ENCODE measurements around the gene WNT6.

Gene WNT6

DNA sequence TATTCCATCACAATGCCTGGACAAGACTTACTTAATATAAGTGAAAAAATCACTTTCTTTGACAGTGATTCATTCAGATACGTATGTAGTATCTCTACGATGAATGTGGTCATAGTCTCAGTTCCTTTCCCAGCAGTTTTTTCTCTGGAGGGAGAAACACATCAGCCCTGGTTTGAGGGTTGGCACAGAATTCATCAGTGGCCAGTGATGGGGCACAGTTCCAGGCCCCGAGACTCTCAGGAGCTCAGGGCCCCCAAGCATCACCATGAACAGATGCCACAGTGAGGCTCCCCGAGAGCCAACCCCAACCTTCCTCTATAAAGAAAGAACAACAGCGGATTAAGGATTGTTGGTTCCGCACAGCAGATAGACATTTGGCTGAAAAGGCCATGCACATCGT is 40.5 kb upstream of the WNT6 start:
- Mint-ChIP-seq H3K36me3 (ENCODE audit: low read depth) (peaks cover 25% of the 10 kb centered on the region), H3K27me3 (ENCODE audit: low read depth) (peaks cover 6% of the 10 kb centered on the region), H3K27ac (no peak overlapping the region), H3K9me3 (no peaks in the 10 kb centered on the region), H3K4me3 (no peak overlapping the region), H3K4me1 (peaks cover 8% of the 10 kb centered on the region)
- TF ChIP-seq, protein P1, sequence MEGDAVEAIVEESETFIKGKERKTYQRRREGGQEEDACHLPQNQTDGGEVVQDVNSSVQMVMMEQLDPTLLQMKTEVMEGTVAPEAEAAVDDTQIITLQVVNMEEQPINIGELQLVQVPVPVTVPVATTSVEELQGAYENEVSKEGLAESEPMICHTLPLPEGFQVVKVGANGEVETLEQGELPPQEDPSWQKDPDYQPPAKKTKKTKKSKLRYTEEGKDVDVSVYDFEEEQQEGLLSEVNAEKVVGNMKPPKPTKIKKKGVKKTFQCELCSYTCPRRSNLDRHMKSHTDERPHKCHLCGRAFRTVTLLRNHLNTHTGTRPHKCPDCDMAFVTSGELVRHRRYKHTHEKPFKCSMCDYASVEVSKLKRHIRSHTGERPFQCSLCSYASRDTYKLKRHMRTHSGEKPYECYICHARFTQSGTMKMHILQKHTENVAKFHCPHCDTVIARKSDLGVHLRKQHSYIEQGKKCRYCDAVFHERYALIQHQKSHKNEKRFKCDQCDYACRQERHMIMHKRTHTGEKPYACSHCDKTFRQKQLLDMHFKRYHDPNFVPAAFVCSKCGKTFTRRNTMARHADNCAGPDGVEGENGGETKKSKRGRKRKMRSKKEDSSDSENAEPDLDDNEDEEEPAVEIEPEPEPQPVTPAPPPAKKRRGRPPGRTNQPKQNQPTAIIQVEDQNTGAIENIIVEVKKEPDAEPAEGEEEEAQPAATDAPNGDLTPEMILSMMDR (IDR thresholded peaks at IDR 0.05; ENCODE audit: unreplicated experiment in 3 of 3), result no peak

DNA sequence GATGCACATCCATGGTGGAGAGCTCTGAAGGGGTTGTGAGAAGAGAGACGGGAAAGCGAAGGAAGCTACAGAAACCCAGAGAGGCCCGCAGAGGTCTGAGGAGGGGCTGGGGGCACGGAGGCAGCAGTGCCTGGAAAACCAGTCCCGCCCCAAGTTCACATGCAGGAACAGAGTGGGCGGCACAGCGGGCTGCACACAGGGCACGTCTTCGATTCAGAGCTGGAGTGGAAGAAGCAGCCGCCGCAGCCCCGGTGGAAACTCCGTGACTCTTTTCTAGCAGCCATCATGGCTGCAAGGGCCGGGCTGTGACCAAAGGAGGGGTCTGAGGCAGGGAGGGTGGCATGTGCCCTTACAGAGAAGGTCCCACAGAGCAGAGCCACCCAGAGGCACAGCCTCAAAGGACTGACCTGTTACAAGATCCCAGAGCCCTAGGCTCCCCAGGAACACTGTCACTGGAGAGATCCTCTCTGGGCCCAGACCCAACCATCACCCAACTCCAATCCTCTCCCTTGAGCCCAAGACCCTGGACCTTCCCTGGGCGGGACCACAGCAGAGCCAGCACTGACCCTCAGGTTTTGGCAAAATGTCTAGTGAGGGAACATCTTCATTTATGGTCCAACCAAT is 38.7 kb upstream of the WNT6 start:
- TF ChIP-seq, protein P1 (IDR thresholded peaks at IDR 0.05; ENCODE audit: unreplicated experiment in 3 of 3), result no peak
- Mint-ChIP-seq H3K4me1 (peaks cover 8% of the 10 kb centered on the region), H3K9me3 (no peaks in the 10 kb centered on the region), H3K27me3 (ENCODE audit: low read depth) (peaks cover 6% of the 10 kb centered on the region), H3K27ac (no peak overlapping the region), H3K36me3 (ENCODE audit: low read depth) (peaks cover 19% of the 10 kb centered on the region), H3K4me3 (no peak overlapping the region)

DNA sequence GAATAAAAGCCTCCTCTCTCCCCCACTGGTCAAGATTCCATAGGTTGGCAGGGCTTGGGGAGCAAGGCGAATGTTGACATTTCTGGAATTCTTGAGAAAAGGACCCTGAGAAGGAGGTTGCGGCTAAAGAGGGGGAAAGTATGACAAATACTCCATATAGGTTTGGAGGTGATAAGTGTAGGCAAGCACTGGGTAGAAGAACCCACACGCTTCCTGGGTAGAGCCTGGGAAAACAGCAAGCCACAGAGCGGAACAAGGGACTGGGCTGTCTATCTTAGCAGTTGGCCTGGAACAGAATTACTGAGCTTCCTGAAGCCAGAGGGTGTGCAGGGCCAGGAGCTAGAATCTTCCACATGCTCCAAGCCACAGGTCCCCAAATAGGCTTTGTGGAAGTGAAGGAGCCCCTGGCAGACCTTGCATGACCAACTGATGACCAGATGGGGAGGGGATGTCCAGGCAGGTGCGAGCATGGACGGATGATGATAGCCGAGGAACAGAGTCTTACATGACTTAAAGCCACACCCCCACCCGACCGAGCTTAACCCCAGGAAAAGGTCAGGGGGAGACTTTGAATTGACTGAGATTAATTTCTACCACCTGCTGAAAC is 37.9 kb upstream of the WNT6 start:
- no peak overlapping the region for H3K4me3 Mint-ChIP-seq
- peaks cover 8% of the 10 kb centered on the region for H3K4me1 Mint-ChIP-seq
- TF ChIP-seq, protein P1 (IDR thresholded peaks at IDR 0.05; ENCODE audit: unreplicated experiment in 3 of 3), result no peak
- H3K9me3 Mint-ChIP-seq, result no peaks in the 10 kb centered on the region
- H3K36me3 Mint-ChIP-seq (ENCODE audit: low read depth), result peaks cover 13% of the 10 kb centered on the region
- peaks cover 9% of the 10 kb centered on the region for H3K27me3 Mint-ChIP-seq (ENCODE audit: low read depth)
- peak overlapping the region in 1 of 3 experiments; percentile 37 for H3K27ac Mint-ChIP-seq

DNA sequence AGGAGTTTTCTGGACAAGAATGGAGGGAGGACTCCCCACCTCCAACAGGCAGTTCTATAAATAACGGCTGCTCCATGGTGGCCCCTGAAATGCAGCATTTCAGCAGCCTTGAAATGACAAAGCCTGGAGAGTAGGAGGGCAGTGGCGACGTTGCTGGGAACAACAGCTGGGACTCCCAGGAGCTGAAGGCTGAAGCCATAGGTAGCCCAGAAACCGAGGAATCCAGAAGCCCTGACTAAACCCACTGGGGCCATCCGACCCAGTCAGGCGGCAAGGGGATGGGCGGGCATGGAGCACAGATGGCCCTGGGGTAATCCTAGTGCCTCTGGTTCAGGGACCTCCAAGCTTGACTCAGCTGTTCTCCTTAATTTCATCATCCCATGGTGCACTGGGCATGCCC is 37.0 kb upstream of the WNT6 start:
- TF ChIP-seq, protein P1 (IDR thresholded peaks at IDR 0.05; ENCODE audit: unreplicated experiment in 3 of 3), result no peak
- Mint-ChIP-seq H3K27ac (no peak overlapping the region), H3K9me3 (no peaks in the 10 kb centered on the region), H3K36me3 (ENCODE audit: low read depth) (peaks cover 9% of the 10 kb centered on the region), H3K4me1 (peaks cover 8% of the 10 kb centered on the region), H3K27me3 (ENCODE audit: low read depth) (peaks cover 17% of the 10 kb centered on the region), H3K4me3 (no peak overlapping the region)

DNA sequence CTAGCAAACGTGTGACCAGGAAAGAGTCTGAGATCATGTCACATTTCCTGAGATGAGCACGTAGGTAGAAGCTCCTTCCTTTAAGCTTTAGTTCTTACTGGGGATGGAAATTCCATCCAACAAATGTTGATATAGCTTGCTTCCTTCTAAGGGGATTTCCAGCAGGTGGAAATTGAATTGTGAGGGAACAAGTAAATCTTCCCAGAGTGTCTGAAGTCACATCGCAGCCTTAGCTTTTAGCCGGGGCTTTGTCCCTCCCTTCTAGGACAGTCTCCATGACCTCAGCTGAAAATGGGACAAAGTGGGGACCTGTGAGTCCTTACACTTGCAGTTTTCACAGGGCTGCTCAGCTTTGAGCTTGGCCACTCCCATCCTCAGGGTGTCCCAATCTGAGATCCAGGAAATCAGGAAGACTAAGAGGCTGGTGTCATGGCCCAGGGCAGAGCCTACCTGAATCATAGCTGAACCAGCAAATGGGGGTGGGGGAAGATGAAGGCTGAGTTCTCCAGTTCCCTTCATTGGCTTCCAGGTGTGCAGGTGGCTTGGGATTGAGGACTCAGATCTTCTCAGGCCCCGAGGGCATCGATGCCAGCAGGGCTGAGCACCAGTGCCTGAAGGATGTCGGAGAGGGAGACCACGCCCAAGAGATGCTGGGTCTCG is 36.3 kb upstream of the WNT6 start:
- TF ChIP-seq, protein P1 (IDR thresholded peaks at IDR 0.05; ENCODE audit: unreplicated experiment in 3 of 3), result no peak
- H3K27ac Mint-ChIP-seq, result no peak overlapping the region
- peaks cover 7% of the 10 kb centered on the region for H3K36me3 Mint-ChIP-seq (ENCODE audit: low read depth)
- H3K27me3 Mint-ChIP-seq (ENCODE audit: low read depth), result peaks cover 19% of the 10 kb centered on the region
- H3K9me3 Mint-ChIP-seq, result no peaks in the 10 kb centered on the region
- peaks cover 8% of the 10 kb centered on the region for H3K4me1 Mint-ChIP-seq
- no peak overlapping the region for H3K4me3 Mint-ChIP-seq
